Glutamatergic neuron (in vitro differentiated cells): ENCODE results near the gene TUBA1B. TPM values are rescaled to one million over a fixed set of nuclear protein-coding genes. Genes with fewer than 3 reads are reported as not detected.

Source experiments
- DNase-seq: peaks from one replicate; pipeline ENCODE4 v3.0.0; 2022
- H3K27ac Mint-ChIP-seq: one replicate; pipeline ENCODE4 v1.8.0; 2020; ENCODE audit warnings: mild to moderate bottlenecking, mixed read lengths, inconsistent platforms; ENCODE audit not compliant: unreplicated experiment
- H3K27me3 Mint-ChIP-seq: one replicate; pipeline ENCODE4 v1.8.0; 2020; ENCODE audit warnings: mild to moderate bottlenecking, moderate library complexity, mixed read lengths, inconsistent platforms; ENCODE audit not compliant: unreplicated experiment
- H3K36me3 Mint-ChIP-seq: one replicate; pipeline ENCODE4 v1.8.0; 2020; ENCODE audit warnings: mild to moderate bottlenecking, mixed read lengths, inconsistent platforms; ENCODE audit not compliant: unreplicated experiment
- H3K4me1 Mint-ChIP-seq: one replicate; pipeline ENCODE4 v1.8.0; 2020; ENCODE audit warnings: mild to moderate bottlenecking, low read depth, mixed read lengths, inconsistent platforms; ENCODE audit not compliant: unreplicated experiment
- H3K4me3 Mint-ChIP-seq: one replicate; pipeline ENCODE4 v1.8.0; 2020; ENCODE audit warnings: mild to moderate bottlenecking, mixed read lengths, inconsistent platforms; ENCODE audit not compliant: unreplicated experiment
- H3K9me3 Mint-ChIP-seq: one replicate; pipeline ENCODE4 v1.8.0; 2020; ENCODE audit warnings: mild to moderate bottlenecking, moderate library complexity, mixed read lengths, inconsistent platforms; ENCODE audit not compliant: unreplicated experiment
- total RNA-seq: library from RNA; stranded (reverse); fragmentation: NEBNext Ultra II Directional; extraction: Animal tissue kit (Norgen Biotek cat#: 25700); gene quantifications from one replicate; pipeline ENCODE4 v1.2.1, GENCODE V29; 2021; ENCODE audit not compliant: unreplicated experiment
- TF ChIP-seq, protein P1 (sequence below): fragments of 200-600 bp; sonication (generic); IDR thresholded peaks from one replicate; pipeline ENCODE4 v1.5.0; 2021; ENCODE audit not compliant: partially characterized antibody, unreplicated experiment

TUBA1B gene
- total RNA-seq, 1 donor from 2014 or later, result 924 TPM

DNA sequence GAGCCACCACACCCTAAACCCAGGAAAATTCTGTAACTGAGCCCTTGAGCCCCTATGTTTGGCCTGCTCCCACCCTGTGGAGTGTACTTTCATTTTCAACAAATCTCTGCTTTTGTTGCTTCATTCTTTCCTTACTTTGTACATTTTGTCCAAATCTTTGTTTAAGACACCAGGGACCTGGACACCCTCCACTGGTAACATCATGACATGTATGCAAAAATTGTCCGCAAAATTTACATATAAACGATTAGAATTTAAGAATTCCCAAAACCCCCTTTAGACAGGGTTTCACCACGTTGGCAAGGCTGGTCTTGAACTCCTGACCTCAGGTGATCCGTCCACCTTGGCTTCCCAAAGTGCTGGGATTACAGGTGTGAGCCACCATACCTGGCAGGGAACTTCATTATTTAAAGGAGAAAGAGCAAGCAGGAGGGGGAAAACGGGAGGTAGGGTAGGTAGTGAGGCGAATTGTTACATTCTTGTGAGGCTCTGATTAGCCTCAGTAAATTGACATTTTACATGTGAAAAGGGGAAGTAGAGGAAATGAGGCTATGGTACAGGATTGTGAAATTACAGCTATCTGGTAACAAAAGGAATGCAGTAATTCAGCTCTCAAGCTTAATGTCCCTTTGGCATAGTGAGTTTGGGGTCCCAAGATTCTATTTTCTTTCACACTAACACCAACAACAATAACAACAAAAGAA is 30.0 kb upstream of the TUBA1B start:
- no peak overlapping the region for H3K4me3 Mint-ChIP-seq
- H3K4me1 Mint-ChIP-seq, result no peaks in the 10 kb centered on the region
- H3K9me3 Mint-ChIP-seq, result no peaks in the 10 kb centered on the region
- H3K27ac Mint-ChIP-seq, result no peak overlapping the region
- H3K27me3 Mint-ChIP-seq, result no peaks in the 10 kb centered on the region
- TF ChIP-seq, protein P1, sequence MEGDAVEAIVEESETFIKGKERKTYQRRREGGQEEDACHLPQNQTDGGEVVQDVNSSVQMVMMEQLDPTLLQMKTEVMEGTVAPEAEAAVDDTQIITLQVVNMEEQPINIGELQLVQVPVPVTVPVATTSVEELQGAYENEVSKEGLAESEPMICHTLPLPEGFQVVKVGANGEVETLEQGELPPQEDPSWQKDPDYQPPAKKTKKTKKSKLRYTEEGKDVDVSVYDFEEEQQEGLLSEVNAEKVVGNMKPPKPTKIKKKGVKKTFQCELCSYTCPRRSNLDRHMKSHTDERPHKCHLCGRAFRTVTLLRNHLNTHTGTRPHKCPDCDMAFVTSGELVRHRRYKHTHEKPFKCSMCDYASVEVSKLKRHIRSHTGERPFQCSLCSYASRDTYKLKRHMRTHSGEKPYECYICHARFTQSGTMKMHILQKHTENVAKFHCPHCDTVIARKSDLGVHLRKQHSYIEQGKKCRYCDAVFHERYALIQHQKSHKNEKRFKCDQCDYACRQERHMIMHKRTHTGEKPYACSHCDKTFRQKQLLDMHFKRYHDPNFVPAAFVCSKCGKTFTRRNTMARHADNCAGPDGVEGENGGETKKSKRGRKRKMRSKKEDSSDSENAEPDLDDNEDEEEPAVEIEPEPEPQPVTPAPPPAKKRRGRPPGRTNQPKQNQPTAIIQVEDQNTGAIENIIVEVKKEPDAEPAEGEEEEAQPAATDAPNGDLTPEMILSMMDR, result no peak
- DNase-seq, result no peak
- no peaks in the 10 kb centered on the region for H3K36me3 Mint-ChIP-seq

DNA sequence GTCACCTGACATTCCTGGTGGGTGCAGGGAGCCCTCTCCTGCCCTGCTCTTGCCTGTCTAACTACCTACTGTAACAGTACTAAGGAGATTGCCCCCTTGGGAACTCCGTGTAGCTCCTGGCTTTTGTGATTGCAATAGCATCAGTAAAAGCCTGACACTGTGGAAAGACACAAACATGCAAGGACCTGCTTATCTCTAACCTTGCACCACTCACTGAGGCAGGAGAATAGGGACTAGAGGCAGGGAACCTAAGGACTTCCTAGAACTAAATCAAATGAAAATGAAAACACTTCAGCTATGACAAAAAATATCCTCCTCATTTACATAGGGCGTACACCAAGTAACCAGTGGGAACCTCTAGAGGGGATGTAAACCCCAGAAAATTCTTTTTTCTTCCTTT is 29.2 kb upstream of the TUBA1B start:
- Mint-ChIP-seq H3K27me3 (no peaks in the 10 kb centered on the region), H3K4me1 (no peaks in the 10 kb centered on the region), H3K27ac (no peak overlapping the region), H3K9me3 (no peaks in the 10 kb centered on the region), H3K4me3 (no peak overlapping the region), H3K36me3 (no peaks in the 10 kb centered on the region)
- TF ChIP-seq, protein P1, result no peak
- no peak for DNase-seq

DNA sequence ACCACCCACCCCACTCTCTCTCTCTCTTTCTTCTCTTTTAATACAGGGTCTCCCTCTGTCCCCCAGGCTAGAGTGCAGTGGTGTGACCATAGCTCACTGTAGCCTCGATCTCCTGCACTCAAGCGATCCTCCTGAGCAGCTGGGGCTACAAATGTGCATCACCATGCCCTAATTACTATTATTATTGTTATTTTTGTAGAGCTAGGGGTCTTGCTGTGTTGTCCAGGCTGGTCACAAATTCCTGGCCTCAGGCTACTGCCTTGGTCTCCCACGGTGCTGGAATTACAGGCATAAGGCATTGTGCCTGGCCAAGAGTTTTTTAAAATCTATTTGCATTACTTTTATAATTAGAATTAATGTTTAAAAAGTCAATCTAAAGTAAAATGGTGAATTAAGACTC is 23.0 kb upstream of the TUBA1B start:
- no peaks in the 10 kb centered on the region for H3K4me1 Mint-ChIP-seq
- peaks cover 4% of the 10 kb centered on the region for H3K27me3 Mint-ChIP-seq
- TF ChIP-seq, protein P1, result no peak
- DNase-seq, result no peak
- H3K4me3 Mint-ChIP-seq, result no peak overlapping the region
- no peaks in the 10 kb centered on the region for H3K9me3 Mint-ChIP-seq
- H3K36me3 Mint-ChIP-seq, result no peaks in the 10 kb centered on the region
- H3K27ac Mint-ChIP-seq, result no peak overlapping the region

DNA sequence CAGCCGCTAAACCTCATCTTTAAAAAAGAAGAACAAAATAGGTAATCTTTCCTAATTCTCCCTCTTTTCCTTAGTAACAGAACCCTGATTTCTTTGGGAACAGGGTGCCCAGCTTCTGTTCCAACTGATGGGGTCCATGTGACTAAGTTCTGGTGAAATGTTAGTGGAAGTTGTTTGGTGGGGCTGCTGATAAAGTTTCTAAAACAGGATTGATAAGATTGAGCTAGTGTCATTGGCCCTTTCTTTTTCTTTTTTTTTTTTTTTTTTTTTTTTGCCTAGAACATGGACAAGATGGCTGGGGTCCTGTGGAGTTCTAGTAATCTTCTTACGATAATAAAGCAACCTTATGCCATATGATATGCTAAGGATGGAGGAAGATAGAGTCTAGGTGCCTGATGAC is 16.2 kb upstream of the TUBA1B start:
- no peaks in the 10 kb centered on the region for H3K4me1 Mint-ChIP-seq
- no peaks in the 10 kb centered on the region for H3K36me3 Mint-ChIP-seq
- TF ChIP-seq, protein P1, result no peak
- no peak for DNase-seq
- no peaks in the 10 kb centered on the region for H3K9me3 Mint-ChIP-seq
- H3K27ac Mint-ChIP-seq, result no peak overlapping the region
- H3K27me3 Mint-ChIP-seq, result peaks cover 4% of the 10 kb centered on the region
- H3K4me3 Mint-ChIP-seq, result no peak overlapping the region

DNA sequence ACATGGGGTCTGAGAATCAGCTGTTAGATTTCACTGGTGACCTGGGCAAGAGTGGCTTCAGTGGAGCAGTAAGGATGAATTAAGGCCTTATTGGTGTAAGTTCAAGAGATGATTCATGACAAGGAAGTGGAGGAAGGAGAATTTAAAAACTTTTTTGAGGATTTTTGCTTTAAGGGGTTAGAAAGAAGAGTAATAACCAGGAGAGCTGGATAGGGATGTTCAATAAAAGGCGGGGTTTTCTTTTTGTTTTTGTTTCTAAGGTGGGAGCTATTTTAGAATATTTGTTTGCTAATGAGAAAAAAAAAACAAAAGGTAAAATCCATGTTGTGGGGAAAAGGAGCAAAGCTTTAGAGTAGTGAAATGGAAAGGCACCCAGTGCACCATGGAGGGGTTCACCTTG is 15.2 kb upstream of the TUBA1B start:
- TF ChIP-seq, protein P1, result no peak
- no peak overlapping the region for H3K4me3 Mint-ChIP-seq
- DNase-seq, result no peak
- H3K27me3 Mint-ChIP-seq, result peaks cover 3% of the 10 kb centered on the region
- no peaks in the 10 kb centered on the region for H3K36me3 Mint-ChIP-seq
- no peak overlapping the region for H3K27ac Mint-ChIP-seq
- H3K4me1 Mint-ChIP-seq, result no peaks in the 10 kb centered on the region
- no peaks in the 10 kb centered on the region for H3K9me3 Mint-ChIP-seq
